GM12873 (cell line): ENCODE measurements around the gene ERGIC3.

ENCODE experiments used
- TF ChIP-seq, protein P1 (sequence below): IDR thresholded peaks from 2 replicates; pipeline ENCODE4 v1.5.1; 2012; ENCODE audit warnings: low read depth, mild to moderate bottlenecking, moderate library complexity, low read length, control low read depth; ENCODE audit not compliant: insufficient read depth; ENCODE audit errors: missing control alignments

ERGIC3 gene

DNA sequence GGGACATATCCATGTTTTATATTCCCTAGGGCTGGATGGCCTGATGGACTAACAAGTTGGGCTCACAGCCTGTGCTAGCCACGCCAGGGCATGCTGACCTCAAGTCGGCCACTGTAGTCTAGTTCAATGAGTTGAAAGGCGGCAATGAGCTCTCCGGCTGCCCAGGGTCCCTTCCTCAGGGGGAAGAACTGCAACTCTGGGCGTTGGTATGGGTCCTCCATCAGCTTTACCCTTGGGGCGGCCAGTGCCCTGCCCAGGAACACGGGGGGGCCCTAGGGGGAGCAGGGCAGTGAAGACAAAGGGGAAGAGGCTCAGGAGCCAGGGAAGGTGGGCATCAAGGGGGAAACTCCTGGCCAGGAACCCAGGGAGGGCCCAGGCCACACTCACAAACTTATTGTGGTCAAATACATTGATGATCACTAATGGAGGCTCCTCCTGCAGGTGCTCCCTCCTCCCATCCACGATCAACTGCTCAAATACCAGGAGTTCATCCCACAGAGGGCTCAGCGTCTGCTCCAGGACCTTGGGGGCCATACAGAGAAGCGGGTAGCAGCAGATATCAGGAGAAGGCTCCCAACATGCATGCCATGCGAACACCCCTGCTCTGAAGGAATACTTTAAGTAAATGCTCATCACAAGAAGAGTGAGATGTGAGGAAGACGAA lies 41.0 kb downstream of the ERGIC3 start:
- TF ChIP-seq, protein P1, sequence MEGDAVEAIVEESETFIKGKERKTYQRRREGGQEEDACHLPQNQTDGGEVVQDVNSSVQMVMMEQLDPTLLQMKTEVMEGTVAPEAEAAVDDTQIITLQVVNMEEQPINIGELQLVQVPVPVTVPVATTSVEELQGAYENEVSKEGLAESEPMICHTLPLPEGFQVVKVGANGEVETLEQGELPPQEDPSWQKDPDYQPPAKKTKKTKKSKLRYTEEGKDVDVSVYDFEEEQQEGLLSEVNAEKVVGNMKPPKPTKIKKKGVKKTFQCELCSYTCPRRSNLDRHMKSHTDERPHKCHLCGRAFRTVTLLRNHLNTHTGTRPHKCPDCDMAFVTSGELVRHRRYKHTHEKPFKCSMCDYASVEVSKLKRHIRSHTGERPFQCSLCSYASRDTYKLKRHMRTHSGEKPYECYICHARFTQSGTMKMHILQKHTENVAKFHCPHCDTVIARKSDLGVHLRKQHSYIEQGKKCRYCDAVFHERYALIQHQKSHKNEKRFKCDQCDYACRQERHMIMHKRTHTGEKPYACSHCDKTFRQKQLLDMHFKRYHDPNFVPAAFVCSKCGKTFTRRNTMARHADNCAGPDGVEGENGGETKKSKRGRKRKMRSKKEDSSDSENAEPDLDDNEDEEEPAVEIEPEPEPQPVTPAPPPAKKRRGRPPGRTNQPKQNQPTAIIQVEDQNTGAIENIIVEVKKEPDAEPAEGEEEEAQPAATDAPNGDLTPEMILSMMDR = no peak

DNA sequence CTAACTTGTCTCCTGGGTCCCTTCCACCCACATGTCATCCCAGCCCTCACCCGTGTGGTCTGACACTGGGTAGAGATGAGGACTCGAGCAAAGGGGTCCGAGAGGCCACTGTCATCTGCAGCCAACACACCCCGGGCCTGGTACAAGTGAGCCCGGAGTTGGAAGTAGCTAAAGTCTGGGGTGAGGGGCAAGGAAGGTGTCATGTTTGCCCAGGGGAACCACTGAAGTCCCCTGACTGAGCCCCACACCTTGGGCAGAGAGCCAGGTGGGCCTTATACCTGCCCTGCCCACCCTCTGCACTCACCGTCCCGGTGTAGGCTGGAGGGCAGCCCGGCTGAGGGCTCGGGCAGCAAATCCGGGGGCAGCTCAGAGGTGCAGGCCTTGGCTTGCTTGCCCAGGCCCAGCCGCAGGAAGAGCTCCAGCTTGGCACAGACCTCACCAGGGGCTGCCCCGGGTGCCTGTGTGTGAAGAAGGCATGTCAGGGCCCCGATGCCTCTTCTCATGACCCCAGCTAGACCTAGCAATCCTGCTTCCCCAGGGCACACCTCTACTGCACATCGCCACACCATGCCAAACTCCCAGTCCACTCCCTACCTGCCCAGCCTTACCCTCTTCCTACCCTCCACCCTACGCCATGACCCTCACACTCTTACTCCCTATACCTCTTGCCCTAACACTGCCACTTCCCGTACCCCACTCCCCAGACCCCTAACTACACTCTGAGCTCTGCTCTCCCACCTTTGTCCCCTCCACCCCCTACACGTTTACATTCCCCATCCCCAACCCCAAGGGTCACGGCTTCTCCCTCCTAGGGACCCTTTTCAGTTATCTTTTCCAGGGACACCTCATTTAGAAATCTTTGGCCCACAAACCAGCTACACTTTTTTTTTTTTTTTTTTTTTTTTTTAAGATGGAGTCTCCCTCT lies 42.0 kb downstream of the ERGIC3 start:
- TF ChIP-seq, protein P1 = no peak

DNA sequence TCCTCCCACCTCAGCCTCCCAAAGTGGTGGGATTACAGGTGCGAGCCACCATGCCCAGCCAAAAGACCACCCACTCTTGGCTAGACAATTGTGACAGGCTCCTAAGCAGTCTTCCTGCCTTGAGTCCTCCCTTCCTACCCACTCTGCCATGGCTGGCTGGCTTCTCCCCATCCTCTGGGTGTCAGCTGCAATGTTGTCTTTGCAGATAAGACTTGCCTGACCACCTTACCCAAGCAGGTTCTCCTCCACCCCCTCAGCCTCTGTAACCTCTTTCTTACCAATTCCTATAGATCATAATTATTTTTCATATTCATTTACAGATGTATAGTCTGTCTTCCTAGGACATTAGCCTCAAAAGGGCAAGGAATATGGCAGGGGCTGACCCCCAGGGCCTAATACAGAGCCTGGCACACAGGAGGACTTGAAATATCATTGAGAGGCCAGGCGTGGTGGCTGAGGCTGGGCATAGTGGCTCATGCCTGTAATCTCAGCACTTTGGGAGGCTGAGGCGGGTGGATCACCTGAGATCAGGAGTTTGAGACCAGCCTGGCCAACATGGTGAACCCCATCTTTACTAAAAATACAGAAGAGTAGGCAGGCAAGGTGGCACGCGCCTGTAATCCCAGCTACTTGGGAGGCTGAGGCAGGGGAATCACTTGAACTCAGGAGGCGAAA lies 45.0 kb downstream of the ERGIC3 start:
- TF ChIP-seq, protein P1 = no peak

DNA sequence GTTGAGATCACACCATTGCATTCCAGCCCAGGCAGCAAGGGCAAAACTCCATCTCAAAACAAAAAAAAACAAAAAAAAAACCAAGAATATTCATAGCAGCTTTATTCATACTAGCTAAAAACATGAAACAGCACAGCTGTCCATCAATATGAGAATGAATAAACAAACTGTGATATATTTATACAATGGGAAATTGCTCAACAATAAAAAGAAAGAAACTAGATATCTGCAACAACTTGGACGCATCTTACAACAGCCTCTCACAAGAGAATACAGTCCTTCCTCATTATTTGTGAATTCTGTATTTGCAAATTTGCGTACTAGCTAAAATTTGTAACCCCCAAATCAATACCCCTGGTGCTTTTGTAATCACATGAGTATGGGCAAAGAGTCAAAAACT lies 45.6 kb downstream of the ERGIC3 start:
- TF ChIP-seq, protein P1 = no peak

DNA sequence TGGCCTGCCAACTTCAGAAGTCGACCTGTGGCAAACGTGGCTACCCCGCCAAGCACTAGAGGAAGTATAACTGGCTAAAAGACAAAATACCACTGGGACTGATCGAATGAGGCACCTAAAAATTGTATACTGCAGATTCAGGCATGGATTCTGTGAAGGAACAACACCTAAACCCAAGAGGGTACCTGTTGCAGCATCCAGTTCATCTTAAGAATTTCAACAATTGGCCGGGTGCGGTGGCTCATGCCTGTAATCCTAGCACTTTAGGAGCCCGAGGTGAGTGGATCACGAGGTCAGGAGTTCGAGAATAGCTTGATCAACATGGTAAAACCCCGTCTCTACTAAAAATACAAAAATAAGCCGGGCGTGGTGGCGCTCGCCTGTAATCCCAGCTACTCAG lies 46.5 kb downstream of the ERGIC3 start:
- TF ChIP-seq, protein P1 = no peak

DNA sequence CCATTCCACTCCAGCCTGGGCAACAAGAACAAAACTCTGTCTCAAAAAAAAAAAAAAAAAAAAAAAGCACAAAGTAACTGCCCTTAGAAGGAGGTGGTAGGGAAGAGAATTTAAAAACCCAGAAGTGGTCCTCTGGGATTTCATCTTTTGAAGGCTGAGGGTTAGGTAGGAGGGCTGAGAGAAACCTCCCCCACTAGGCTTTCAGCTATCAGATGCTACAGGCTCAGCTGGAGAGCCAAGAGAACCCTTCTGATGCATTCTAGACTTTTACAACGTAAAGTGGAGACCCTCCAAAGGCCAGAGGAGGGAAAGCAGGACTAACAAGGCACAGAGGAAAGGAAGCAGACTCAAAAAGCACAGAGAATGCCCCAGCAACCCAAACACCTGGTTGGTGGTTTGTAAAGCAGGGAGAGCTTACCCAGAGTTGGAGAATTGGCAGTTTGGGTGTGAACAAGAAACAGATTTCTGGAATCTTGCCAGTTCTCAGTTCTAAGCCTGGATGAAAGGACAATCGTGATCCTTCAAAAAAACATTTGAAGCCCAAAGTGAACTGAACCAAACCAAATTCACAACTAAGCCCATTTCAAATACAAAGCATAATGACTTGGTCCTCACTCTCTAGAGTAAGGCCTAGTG lies 50.6 kb downstream of the ERGIC3 start:
- TF ChIP-seq, protein P1 = no peak
